ENCODE data around the gene ACOX3. TPM values are rescaled to one million over a fixed set of nuclear protein-coding genes. Genes with fewer than 3 reads are reported as not detected.

The ACOX3 gene
- total and polyA plus RNA-seq, 9 of the 15 experiments (the other 6 are each of a cell fraction or from before 2014, with no cell fraction given), result 0.68 to 7.3 (median 3.7) TPM

GRCh38 chr4:8435656-8436121 is 4.8 kb downstream of the ACOX3 start (continued):
- TF ChIP-seq SPI1 (IDR thresholded peaks at IDR 0.05; ENCODE audit: borderline replicate concordance, low read depth, low read length) (0 out of 2 replicates have a peak, but pooled peaks have one; percentile 56), RBM17 (IDR thresholded peaks at IDR 0.05; ENCODE audit: borderline replicate concordance, low read depth, low read length) (no peak), MNT (conservative IDR thresholded peaks at IDR 0.05) (0 out of 4 replicates have a peak, but pooled peaks of 1 of the 2 experiments have one; percentile 10), NR3C1 (CRISPR knock-in tag; IDR thresholded peaks at IDR 0.05) (no peak)

GRCh38 chr4:8434251-8435073 is 6.1 kb downstream of the ACOX3 start:
- ChIA-PET CTCF (ENCODE audit: low intra/inter-chr PET ratio) (no interaction called here), POLR2A (no interaction called here)
- H4K20me1 ChIP-seq (replicated peaks; ENCODE audit: control insufficient read depth, insufficient read depth, low read length), result peaks cover 6% of the 10 kb centered on the region; the same call in 1 of the 2 replicates
- intact Hi-C loops (cut with micrococcal nuclease) (no loop called here), in situ Hi-C loops (cut with MboI) (no loop called here)
- 90% methylated on average over 21 of the region's 21 CpGs for WGBS (ENCODE audit: insufficient coverage, low coverage, missing lambda C conversion rate)
- peaks cover 33% of the 10 kb centered on the region for H3K79me2 ChIP-seq (ENCODE audit: control insufficient read depth, insufficient read depth, low read length)
- H3K9me1 ChIP-seq (ENCODE audit: control insufficient read depth, insufficient read depth, low read length), result peaks cover 3% of the 10 kb centered on the region
- H3K4me1 ChIP-seq (replicated peaks in 1 of 2; ENCODE audit: control insufficient read depth in 2 of 2, insufficient read depth in 2 of 2, low read length in 2 of 2), result peaks cover 0 to 2% of the 10 kb centered on the region in 2 experiments; a peak in 2 of 5 replicates
- no peak overlapping the region for H3K4me3 ChIP-seq
- no peak overlapping the region for H3K27ac ChIP-seq (ENCODE audit: extremely low read depth, low read depth, low read length)
- no peak for ATAC-seq
- no peaks in the 10 kb centered on the region for H3K27me3 ChIP-seq (ENCODE audit: control insufficient read depth in 2 of 2, insufficient read depth in 2 of 2, low read length in 2 of 2)
- DNase-seq (ENCODE audit: extremely low read depth in 1 of 4, low spot score in 3 of 4), result no peak
- H3K9ac ChIP-seq (ENCODE audit: insufficient read depth in 1 of 2, low read depth in 2 of 2, low read length in 2 of 2), result no peak overlapping the region
- no peak for FAIRE-seq
- BruUV-seq (replicated peaks), result no TSS peak
- H3K36me3 ChIP-seq (ENCODE audit: control insufficient read depth, insufficient read depth, low read length), result peaks cover 6% of the 10 kb centered on the region; the same call in 2 of the 3 replicates
- H3K9me3 ChIP-seq (replicated peaks; ENCODE audit: control insufficient read depth, insufficient read depth, low read depth, low read length), result no peaks in the 10 kb centered on the region
- H3K4me2 ChIP-seq (ENCODE audit: insufficient read depth, low read length), result no peak overlapping the region
- no peak overlapping the region for H2AFZ ChIP-seq (ENCODE audit: low read depth, low read length)
- no peak for TF ChIP-seq GABPA (tag; conservative IDR thresholded peaks at IDR 0.05; ENCODE audit: low read depth)
- TF ChIP-seq BRF2 (IDR thresholded peaks at IDR 0.05; ENCODE audit: borderline replicate concordance, insufficient read depth, insufficient read length), result no peak
- TF ChIP-seq ADNP (tag; IDR thresholded peaks at IDR 0.05), result no peak
- TF ChIP-seq TAF7 (tag; IDR thresholded peaks at IDR 0.05), result no peak
- no peak for TF ChIP-seq NRF1 (conservative IDR thresholded peaks at IDR 0.05 in 1 of 2, IDR thresholded peaks at IDR 0.05 in 1 of 2)
- no peak for TF ChIP-seq GATAD2B (IDR thresholded peaks at IDR 0.05; ENCODE audit: borderline replicate concordance)
- TF ChIP-seq NEUROD1 (IDR thresholded peaks at IDR 0.05; ENCODE audit: borderline replicate concordance, low read depth, low read length, partially characterized antibody), result no peak
- no peak for TF ChIP-seq NFE2 (IDR thresholded peaks at IDR 0.05; ENCODE audit: low read depth)
- TF ChIP-seq ZNF212 (CRISPR knock-in tag; IDR thresholded peaks at IDR 0.05), result no peak
- TF ChIP-seq HES1 (IDR thresholded peaks at IDR 0.05; ENCODE audit: low read depth), result no peak
- TF ChIP-seq DMBX1 (CRISPR knock-in tag; IDR thresholded peaks at IDR 0.05; ENCODE audit: borderline replicate concordance), result no peak
- TF ChIP-seq MXD1 (CRISPR knock-in tag; IDR thresholded peaks at IDR 0.05; ENCODE audit: borderline replicate concordance, poor library complexity, severe bottlenecking), result no peak

Data from K562 (cell line).